G401 (cell line): ENCODE results near the gene S100A7. TPM values are rescaled to one million over a fixed set of nuclear protein-coding genes. Genes with fewer than 3 reads are reported as not detected.

Source experiments
- DNase-seq: peaks from one replicate; pipeline ENCODE4 v3.0.0-alpha.2; 2015; ENCODE audit warnings: low spot score
- in situ Hi-C: cut with HindIII; loops from 2 replicates; pipeline ENCODE4 v1.10.0; 2016; ENCODE audit warnings: low sequenced_read_pairs, mixed read lengths
- total RNA-seq: library from RNA; depleted of rRNA; stranded (reverse); fragments of >200 nt; shearing (Covaris generic); gene quantifications from 2 replicates; pipeline ENCODE4 v1.2.3, GENCODE V29; 2014; rRNA removed

The S100A7 gene
- total RNA-seq: not detected in 2 replicates

DNA sequence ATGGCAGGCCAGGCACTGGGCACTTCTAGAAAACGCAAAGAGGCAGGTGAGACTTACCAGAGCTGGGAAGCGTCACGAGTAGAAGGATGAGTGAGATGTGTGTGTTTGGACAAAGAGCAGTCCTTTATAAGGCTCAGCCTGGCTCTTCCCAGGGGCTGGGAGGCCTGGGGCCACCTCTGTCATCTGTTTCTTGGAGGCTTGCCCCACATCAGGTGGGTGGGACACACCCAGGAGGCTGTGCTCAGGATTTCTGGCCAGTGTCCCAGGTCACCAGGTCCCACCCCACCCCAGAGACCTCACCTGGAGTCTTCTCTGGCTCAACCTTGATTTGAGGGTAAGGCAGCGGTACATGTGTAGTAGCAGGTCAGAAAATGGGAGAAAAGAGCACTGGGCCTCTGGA, at the start of gene S100A7:
Gene S100A7 (minus strand): TSS at position 101 of the 400 bp plus-strand sequence. CDS start 1,638 bp downstream, outside the sequence.
- DNase-seq: no peak
- in situ Hi-C loops: loop anchor here (10.0 kb wide), 1 partner anchor 106 kb away; the partner anchor contains the start of gene S100A9

DNA sequence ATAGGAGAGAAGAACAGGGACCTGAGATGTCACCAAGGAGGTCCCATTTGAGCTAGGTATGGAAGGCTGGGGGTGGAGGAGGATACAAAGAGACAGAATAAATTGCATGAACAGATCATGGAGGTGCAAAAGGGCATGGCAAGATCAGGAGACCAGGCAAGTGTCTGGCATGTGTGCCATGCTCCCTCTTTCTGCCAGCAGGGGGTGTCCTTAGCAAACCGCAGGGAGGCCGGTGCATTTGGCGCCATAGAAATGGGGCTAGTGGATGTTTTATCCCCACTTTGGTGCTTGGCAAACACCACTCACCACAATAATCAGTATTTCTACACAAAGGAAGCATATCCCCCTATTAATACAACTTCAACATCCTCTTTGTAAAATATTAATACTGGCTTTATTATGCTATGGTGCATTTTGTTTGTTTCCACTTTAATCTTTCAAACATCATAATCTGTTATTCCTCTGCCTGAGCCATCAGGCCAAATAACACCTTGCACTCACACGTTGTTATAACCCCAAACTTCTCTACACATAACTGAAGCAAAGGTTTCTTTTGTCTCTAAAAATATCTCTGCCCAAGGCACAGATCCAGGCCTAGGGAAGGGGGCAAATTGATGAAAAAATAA, 49.4 kb upstream of the S100A7 start:
- in situ Hi-C loops: no loop called here
- no peak for DNase-seq

DNA sequence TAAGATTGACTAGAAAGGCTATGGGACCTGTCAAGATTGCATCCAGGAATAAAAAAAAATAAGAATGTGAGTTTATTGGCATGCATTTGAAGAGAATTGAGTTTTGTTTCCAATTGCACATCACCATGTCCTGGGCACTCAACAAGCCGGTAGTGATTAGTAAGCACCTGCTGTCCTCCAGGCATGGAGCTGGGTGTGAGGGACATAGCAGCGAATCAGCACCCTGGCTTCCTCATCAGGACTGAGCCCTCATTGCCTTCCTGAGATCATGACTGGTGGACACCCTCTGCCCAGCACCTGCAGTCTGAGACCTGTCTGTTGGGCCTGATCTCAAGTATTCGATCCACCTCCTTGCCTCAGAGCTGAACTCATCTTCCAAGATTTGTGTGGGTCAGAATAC, 48.6 kb upstream of the S100A7 start:
- DNase-seq: no peak
- in situ Hi-C loops: no loop called here

DNA sequence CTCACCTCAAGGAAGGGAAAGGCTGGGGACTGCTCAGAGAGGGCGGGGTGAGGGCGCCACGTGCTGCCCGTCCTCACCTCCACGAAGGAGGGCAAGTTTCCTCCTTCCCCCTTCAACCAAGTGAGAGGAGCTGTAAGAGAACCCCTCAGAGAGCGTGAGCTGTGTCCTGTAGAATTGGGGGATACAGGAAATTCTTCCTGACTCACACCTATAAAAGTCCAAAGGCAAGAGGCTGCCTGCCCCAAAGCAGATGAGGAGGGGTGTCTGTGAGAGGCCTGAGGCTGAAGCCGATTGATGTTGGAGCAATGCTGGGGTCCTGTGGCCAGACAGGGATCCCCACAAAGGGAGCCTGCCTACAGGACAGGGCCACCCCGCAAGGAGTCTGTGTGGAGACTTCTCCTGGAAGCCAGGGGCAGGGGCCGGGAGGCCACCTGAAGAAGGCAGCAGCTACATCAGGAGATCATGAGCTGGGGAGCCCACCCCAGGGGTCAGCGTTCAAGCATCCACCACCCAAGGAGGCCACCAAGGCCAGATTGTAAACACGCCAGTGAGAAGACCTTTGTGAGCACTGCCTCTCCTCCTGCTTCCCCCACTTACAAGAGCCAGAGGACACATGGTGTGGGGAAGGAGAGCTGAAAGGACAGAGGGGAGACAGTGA, 47.6 kb upstream of the S100A7 start:
- no peak for DNase-seq
- in situ Hi-C loops: no loop called here

DNA sequence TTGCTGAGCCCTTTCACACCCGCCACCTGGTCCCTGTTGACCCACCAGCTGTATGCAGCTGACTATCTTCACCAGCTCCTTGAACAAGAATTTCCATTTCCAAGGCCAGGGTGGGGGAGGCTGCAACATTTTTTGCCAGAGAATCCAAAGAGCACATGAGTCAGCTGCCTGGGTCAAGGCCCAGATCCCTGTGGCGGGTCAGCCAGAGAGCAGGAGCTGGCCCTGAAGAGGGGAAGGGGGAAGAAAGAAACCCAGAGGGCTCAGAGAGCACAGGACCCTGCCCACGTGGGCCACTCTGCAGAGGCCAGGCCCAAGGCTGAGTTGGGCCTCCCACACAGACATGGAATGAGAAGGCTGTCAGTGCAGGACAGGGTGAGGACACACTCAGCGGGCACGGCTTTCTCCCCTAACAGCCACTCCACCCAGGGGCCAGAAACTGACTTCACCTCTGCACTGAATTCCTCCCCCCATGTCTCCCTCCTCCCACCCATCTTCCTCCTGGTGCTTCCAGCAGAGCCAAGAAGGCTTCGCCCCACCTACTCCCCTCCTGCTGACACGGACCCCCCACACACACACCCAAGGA, 46.5 kb upstream of the S100A7 start:
- no peak for DNase-seq
- in situ Hi-C loops: no loop called here

DNA sequence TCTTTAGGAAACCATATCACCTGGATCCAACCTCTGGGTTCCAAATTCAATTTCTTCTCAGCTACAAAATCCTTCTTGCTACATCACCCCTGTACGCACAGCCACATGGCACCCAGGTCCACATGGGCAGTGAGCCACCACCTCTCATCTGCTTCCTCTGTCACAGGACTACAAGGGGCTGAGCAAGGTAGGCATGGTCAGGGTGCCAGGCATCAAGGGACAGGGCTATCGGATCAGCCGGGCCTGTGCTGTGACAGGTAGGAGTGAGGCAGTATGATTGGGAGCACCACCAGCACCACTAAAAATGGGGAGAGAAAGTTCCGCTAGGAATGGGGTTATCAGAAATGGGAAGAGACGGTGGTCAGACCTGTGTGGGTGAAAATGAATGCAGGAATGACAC, 45.9 kb upstream of the S100A7 start:
- in situ Hi-C loops: no loop called here
- no peak for DNase-seq

DNA sequence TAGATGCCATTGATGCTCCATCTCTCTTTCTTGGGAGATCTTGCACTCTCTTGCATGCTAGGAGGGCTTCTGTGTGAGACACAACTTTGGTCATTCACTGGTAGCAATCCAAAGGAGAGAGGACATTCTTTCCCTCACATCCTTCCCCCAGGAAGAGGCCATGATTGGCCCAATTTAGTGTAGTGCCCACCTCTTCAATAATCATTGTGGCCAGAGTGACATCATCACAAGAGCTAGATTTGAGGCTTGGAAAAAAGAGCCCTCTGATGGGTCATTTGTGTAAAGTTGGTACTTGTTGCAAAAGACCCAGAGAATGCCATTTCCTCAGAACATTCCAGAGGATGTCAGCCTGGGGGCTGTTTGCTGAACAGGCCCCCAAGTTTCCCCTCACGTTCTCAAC, 45.1 kb upstream of the S100A7 start:
- DNase-seq: no peak
- in situ Hi-C loops: no loop called here

DNA sequence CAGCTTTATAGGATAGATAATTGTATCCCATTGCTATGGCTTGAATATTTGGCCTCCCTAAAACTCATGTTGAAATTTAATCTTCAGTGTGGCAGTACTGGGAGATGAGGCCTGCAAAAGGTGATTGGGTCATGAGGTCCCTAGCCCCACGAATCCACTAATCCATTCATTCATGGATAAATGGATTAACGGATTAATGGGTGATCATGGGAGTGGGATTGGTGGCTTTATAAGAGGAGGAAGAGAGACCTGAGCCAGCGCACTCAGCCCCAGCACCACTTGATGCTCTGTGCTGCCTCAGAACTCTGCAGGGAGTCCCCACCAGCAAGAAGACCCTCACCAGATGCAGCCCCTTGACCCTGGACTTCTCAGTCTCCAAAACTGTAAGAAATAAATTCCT, 43.3 kb upstream of the S100A7 start:
- in situ Hi-C loops: no loop called here

DNA sequence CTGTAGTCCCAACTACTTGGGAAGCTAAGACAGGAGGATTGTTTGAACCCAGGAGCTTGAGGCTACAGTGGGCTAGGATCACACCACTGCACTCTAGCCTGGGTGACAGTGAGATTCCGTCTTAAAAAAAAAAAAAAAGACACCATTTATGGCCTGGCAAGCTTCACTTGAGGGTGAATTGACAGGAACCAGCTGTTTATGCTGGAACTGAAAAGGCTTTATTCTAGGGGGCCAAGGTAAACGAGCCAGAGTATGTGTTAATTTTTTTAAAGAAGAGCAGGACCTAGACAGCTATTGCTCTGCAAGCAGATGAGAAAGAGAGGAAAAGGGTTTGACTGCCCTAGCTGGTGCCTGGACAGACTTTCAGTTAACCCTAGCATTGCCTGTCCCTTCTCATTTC, 38.3 kb upstream of the S100A7 start:
- in situ Hi-C loops: no loop called here

More for the DNA sequence above, 43.3 kb upstream of the S100A7 start:
- DNase-seq: no peak

DNA sequence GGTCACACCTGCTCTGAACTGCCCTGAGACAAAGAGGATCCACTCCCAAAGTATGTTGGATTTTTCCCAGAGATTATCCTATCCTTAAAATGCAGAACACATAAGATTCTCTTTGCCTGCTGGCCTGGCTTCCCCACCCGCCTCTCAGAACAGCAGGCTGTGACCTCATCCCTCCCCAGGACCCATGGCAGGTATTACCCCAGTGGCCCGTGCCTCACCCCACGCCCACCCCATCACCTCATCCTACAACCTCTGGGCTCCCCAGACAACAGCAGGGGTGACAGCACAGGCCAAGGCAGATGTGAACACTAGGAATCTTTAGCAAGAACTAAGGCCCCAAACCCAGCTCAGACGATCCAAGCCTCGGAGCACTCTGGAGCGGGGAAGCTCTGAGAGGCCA, 35.1 kb upstream of the S100A7 start:
- in situ Hi-C loops: no loop called here
- DNase-seq: no peak

More for the DNA sequence above, 38.3 kb upstream of the S100A7 start:
- DNase-seq: no peak

DNA sequence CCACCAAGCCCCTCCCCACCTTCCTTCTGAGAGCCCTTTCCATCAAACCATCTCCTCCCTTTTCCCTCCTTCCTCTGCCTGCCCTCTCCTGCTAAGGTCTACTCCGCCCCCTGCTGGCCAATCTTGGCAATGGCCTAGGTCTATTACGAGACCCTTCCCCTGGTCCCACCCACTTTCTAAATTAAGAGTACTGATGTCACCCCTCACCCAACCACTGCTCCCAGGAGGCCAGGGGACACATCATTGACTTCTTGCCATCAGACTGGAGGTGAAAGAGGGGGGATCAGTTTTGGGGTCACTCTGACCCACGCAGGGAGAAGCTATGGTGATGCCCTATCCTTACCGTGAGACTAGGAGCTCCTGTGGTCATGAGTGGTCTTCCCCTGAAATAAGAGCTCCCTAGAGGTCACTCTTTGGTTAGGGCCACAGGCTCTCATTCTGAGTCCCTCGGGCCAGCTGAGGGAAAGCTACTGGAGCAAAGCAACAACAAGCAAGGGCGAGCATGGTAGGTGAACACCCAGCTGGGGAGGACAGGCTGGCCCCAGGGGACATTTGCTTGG, 34.6 kb upstream of the S100A7 start:
- peak; percentile 40 for DNase-seq
- in situ Hi-C loops: no loop called here

DNA sequence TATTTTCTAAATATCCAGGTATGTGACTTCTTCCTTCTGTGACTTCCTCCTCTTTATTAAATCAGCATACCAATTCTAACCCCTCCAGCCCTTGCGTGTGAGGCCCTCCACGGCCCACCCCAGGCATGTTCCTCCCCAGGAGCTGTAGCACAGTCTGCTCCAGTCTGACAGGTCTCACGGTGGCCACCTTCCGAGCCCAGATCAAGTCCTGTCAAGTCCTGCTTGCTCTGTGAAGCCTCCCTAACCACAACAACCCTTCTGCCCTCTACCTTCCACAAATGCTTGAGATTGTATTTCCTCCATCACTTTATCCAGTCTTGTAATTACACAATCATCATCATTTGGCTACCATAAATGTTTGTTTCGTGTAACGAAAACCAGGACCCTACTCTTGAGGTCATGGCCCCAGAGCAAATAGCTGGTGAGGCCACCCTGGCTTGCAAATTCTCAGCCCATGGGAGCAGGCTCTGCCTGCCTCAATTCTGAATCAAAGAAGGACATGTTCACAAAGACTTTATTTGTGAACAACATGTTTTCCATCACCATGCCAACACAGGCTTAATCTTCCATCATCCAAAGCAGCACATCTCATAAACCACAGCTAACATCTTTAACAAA, 33.0 kb upstream of the S100A7 start:
- in situ Hi-C loops: no loop called here
- DNase-seq: no peak

DNA sequence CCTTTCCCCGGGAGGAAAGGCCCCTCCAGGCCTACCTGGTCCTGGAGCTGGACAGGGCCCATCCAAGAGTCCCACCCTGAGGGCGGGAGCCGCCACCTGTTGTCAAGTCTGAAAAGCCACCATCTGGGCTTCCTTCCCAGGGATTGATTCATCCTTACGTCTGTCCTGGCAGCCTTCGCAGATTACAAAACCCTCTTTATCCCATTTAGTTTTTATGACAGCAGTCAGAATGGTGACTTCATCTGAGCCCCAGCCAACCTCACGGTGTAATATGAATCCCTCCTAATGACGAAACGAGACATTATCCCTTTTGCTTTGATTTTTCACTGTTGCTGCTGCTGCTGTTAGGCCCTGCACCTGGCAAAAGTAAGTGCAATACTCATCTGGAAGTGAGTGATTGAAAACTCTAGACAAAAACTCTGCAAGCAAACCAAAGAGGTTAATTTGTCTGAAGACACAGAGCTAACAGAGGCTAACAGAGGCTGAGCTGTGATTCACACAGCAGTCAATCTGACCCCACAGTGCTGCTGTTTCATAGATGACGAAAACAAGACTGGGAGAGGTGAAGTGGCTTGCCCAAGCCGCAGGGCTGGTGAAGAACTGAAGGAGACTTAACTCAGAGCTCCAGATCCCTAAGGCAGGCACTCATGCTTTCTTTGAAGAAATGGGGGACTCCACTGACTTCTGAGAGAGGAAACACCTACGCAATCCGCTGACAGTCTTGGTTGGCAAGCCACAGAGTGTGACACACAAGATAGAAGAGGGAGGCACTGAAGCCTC, 30.0 kb upstream of the S100A7 start:
- DNase-seq: no peak
- in situ Hi-C loops: no loop called here

DNA sequence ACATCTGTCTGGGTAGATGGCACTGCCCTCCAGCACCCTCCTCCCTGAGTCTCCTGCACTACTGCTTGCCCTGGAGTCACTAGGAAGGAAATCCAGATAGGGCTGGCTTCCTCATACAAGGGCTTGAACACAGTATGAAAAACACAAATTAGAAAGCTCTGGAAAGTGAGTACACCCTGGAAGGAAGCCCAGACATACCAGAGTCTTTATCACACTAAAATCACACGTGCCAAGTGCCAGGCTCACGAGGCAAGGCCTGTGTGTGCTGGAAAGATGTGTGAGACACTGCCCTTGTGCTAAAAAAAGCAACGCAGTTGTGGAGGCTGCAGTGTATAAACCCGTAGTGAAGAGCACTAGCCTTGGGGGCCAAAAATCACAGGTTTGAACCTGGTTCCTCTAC, 28.3 kb upstream of the S100A7 start:
- no peak for DNase-seq
- in situ Hi-C loops: no loop called here

DNA sequence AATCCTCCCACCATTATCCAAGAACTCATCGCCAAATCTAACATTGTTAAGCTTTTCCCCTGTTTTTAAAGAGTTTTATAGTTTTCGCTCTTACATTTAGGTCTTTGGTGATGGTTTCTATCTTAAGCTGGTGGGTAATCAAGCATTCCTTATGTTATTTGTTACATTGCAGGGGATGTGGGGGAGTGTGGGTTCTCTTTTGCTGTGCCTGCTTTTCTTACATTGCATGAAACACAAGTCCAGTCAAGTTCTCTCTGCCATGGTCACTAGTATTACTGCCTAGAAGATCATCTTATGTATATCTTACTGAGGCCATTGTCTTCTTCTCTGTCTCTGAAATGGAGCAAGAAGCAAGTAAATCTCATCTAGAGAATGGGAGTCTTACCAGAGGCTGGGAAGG, 27.3 kb upstream of the S100A7 start:
- in situ Hi-C loops: no loop called here

DNA sequence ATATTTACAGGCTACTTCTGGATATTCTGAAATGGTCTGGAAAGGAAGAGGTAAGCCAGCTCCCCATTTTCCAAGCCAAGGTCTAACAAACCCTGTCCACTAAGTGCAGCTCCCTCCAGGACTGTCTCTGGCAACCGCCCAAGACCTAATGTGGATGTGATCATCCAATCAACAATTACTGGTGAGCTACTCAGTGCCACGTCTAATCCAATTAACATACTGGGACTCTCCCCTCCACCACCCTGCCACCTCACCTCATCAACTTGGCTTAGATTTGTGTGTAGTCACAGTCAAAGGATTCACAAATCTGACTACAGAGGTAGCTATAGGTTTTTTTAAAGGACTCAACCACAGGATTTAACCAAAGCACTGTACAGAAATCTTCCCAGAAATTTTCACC, 25.4 kb upstream of the S100A7 start:
- no peak for DNase-seq
- in situ Hi-C loops: no loop called here

More for the DNA sequence above, 27.3 kb upstream of the S100A7 start:
- no peak for DNase-seq

DNA sequence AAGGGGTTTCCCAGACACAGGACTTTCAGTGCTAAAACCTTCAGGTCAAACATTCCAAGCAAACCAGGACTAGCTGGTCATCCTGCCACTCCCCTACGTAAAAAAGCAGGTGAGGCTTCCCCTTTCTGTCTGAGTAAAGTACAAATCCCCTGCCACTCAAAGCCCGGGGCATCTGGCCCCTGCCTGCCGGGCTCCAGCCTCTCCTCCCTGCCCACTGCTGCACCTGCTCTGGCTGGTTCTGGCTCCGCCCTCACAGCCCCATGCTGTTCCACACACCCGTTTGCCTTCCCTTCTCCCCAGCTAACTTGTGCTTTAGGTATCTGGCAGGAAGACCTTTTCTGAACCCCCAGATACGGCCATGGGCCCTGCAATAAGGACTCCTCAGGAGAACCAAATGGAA, 23.3 kb upstream of the S100A7 start:
- in situ Hi-C loops: no loop called here
- DNase-seq: no peak

DNA sequence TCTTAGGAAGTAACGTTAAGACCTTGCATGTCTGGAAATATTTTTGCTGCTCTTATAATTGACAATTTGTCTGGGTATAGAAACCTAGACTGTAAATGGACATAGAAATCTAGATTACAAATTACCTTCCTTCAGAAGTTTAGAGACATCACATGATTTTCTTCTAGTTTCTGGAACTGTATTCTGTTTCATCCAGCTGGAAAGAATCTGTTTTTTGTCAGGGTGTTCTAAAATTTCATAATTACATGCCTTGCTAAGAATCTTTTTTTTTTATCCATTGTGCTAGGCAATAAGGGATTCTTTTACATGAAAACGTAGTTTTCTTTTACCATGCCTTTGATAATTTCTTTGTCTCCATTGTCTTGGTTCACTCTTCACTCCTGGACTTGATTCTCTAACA, 20.7 kb upstream of the S100A7 start:
- in situ Hi-C loops: no loop called here
- no peak for DNase-seq
